Neutrophil (primary cell): ENCODE results near the gene PRKN.

Experiments
- H3K27ac ChIP-seq: fragments of 200-600 bp; sonication (generic); 2 replicates; pipeline ENCODE4 v1.5.1; 2016; ENCODE audit warnings: mild to moderate bottlenecking, moderate library complexity
- H3K27me3 ChIP-seq: fragments of 200-600 bp; sonication (generic); 2 replicates; pipeline ENCODE4 v1.6.0; 2016; ENCODE audit warnings: mild to moderate bottlenecking
- H3K36me3 ChIP-seq: fragments of 200-600 bp; sonication (generic); 2 replicates; pipeline ENCODE4 v1.5.1; 2017
- H3K4me1 ChIP-seq, 2 experiments: fragments of 200-600 bp in 1 of 2; sonication (generic) in 1 of 2; 1 replicate in 1 of 2; 2 replicates in 1 of 2; pipeline versions ENCODE4 v1.5.1 to v1.6.1; 2013 to 2016; ENCODE audit warnings: low read depth in 1 of 2, low read length in 1 of 2, mild to moderate bottlenecking in 1 of 2, moderate library complexity in 1 of 2; ENCODE audit not compliant: control insufficient read depth in 1 of 2, insufficient read depth in 1 of 2
- H3K4me3 ChIP-seq, 2 experiments: fragments of 200-600 bp in 1 of 2; sonication (generic) in 1 of 2; 1 replicate in 1 of 2; 2 replicates in 1 of 2; pipeline ENCODE4 v1.5.1; 2013 to 2016; ENCODE audit warnings: low read depth in 1 of 2, low read length in 1 of 2, mild to moderate bottlenecking in 1 of 2, moderate library complexity in 1 of 2
- H3K9me3 ChIP-seq: fragments of 200-600 bp; sonication (generic); 2 replicates; pipeline ENCODE4 v1.5.1; 2016
- TF ChIP-seq, protein P1 (sequence below): fragments of 200-600 bp; sonication (generic); IDR thresholded peaks from 2 replicates; pipeline ENCODE4 v1.5.1; 2016; ENCODE audit warnings: antibody characterized with exemption

Gene PRKN

DNA sequence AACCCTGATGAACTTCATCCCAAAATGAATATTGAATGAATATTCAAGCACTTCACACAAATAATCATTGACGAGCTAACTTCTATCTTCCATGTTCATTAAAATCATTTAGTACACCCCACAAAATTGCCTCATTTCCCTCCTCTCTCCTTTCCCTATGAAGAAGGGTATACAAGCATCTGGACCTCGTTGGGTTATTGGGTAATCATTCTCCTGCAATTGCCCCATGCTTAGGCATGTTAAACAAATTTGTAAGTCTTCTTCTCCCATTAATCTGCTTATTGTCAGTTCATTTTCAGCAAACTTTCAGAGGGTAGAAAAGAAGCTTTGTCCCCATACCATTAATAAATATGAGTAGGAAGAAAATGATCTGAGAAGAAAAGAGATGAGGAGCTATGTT, 27.6 kb downstream of the PRKN start:
- TF ChIP-seq, protein P1, sequence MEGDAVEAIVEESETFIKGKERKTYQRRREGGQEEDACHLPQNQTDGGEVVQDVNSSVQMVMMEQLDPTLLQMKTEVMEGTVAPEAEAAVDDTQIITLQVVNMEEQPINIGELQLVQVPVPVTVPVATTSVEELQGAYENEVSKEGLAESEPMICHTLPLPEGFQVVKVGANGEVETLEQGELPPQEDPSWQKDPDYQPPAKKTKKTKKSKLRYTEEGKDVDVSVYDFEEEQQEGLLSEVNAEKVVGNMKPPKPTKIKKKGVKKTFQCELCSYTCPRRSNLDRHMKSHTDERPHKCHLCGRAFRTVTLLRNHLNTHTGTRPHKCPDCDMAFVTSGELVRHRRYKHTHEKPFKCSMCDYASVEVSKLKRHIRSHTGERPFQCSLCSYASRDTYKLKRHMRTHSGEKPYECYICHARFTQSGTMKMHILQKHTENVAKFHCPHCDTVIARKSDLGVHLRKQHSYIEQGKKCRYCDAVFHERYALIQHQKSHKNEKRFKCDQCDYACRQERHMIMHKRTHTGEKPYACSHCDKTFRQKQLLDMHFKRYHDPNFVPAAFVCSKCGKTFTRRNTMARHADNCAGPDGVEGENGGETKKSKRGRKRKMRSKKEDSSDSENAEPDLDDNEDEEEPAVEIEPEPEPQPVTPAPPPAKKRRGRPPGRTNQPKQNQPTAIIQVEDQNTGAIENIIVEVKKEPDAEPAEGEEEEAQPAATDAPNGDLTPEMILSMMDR, result no peak
- Histone ChIP-seq H3K4me3 (no peak overlapping the region), H3K9me3 (no peaks in the 10 kb centered on the region), H3K36me3 (no peaks in the 10 kb centered on the region), H3K27ac (no peak overlapping the region), H3K27me3 (no peaks in the 10 kb centered on the region), H3K4me1 (no peaks in the 10 kb centered on the region)

DNA sequence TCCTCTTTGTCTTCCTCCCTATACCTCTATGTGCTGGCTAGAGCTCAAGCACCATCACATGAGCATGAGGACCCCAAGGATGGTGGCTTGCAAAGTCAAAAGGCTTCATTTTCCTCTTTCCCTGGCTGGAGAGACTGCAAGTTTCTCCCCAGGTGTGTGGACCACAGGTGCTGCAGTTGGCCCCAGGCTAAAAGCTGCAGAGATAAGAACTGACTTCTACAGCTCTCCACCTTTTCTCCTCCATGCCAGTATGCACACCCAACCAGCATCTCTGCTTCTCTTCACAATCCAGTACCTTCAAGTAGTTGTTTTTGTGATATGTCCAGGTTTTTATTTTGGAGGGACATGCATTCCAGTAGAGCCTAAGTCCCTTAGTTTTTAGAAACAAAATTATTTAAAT, 29.1 kb downstream of the PRKN start:
- TF ChIP-seq, protein P1, result no peak
- H3K4me3 ChIP-seq, result no peak overlapping the region
- no peaks in the 10 kb centered on the region for H3K27me3 ChIP-seq
- no peak overlapping the region for H3K27ac ChIP-seq
- no peaks in the 10 kb centered on the region for H3K9me3 ChIP-seq
- H3K4me1 ChIP-seq, result no peaks in the 10 kb centered on the region
- no peaks in the 10 kb centered on the region for H3K36me3 ChIP-seq

DNA sequence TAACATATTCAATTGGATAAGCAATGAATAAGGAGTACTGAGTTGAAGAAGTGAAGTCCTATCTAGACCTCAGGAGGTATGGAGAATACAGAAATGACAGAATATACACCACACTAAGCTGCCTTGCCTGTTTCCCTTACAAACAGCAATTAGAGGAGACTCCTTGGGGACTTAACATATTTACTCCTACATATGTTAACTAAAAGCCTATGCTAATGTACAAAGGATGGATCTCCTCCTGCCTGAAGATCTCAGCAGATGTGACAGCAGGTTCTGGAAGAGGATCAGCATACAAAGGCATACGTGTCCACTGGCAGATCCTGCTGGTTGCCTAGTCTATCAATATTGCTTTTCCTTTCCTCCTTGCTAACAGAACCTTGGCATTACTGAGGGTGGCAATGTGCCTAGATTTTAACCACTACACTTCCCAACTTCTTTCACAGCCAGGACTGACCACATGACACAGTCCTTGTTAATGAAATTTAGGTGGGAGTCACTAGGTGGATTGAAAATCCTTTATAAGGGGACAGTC, 29.6 kb downstream of the PRKN start:
- Histone ChIP-seq H3K36me3 (no peaks in the 10 kb centered on the region), H3K27ac (no peak overlapping the region), H3K9me3 (no peaks in the 10 kb centered on the region), H3K4me3 (no peak overlapping the region), H3K27me3 (no peaks in the 10 kb centered on the region), H3K4me1 (no peaks in the 10 kb centered on the region)
- TF ChIP-seq, protein P1, result no peak

DNA sequence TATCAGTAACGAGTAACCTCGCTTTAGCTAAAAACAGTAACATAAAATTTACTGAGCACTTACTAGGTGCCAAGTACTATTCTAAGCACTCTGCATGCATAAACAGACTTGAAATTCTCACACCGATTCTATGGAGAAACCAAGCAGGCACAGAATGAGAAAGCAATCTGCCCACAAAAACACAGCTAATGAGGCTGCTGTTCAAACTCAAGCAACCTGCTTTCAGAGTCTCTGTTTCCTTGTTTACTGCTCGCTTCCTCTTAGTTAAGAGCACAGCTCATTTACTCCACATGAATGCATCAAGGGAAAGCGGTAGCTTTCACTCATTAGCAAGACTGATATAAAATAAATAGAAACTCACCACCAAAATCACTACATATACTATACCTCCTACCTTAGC, 37.4 kb downstream of the PRKN start:
- no peaks in the 10 kb centered on the region for H3K9me3 ChIP-seq
- no peak overlapping the region for H3K27ac ChIP-seq
- no peak overlapping the region for H3K4me3 ChIP-seq
- no peaks in the 10 kb centered on the region for H3K36me3 ChIP-seq
- TF ChIP-seq, protein P1, result no peak
- no peaks in the 10 kb centered on the region for H3K27me3 ChIP-seq
- H3K4me1 ChIP-seq, result no peaks in the 10 kb centered on the region

DNA sequence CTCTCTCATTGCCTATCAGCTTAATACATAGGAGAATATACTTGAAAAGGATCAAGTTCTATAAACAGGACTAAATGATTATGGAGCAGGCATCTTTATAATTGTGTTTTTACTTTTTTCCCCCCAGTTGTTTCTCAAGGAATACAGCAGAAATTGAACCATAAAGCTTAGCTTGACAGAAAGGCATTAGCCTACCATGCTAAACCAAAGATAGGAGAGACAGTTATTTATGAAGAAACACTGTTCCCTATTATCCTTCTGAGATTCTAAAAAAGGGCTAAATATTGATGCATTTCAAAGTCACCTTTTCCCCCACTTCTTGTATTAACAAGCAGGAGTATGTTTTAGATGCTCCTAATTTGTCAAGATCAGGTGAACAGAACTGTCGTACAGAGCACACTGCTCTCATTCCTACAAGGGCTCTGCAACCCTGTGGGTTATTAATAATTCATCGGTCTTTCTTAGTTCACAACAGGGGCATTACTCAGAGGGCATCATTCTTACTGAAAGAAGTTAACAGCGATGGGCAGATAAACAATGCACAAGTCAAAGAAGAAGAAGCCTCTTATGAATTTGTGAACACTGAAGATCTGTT, 38.7 kb downstream of the PRKN start:
- Histone ChIP-seq H3K36me3 (no peaks in the 10 kb centered on the region), H3K27me3 (no peaks in the 10 kb centered on the region), H3K27ac (no peak overlapping the region), H3K4me1 (no peaks in the 10 kb centered on the region), H3K9me3 (no peaks in the 10 kb centered on the region), H3K4me3 (no peak overlapping the region)
- TF ChIP-seq, protein P1, result no peak
